Mesothelial cell of epicardium (in vitro differentiated cells): Measurements from ENCODE around the gene PITPNC1. TPM values are rescaled to one million over a fixed set of nuclear protein-coding genes. Genes with fewer than 3 reads are reported as not detected.

Experiments used
- DNase-seq, 2 experiments: peaks; one replicate each; pipeline ENCODE4 v3.0.0; 2021; ENCODE audit warnings: low spot score in 2 of 2; ENCODE audit not compliant: unreplicated experiment in 2 of 2
- H3K27ac Mint-ChIP-seq: 2 replicates; pipeline ENCODE4 v1.8.0; 2021; ENCODE audit warnings: mixed read lengths
- H3K27me3 Mint-ChIP-seq: 2 replicates; pipeline ENCODE4 v1.8.0; 2021; ENCODE audit warnings: low read depth, mixed read lengths
- H3K36me3 Mint-ChIP-seq: 2 replicates; pipeline ENCODE4 v1.8.0; 2021; ENCODE audit warnings: mixed read lengths
- H3K4me1 Mint-ChIP-seq: 2 replicates; pipeline ENCODE4 v1.8.0; 2021; ENCODE audit warnings: mixed read lengths
- H3K4me3 Mint-ChIP-seq: 2 replicates; pipeline ENCODE4 v1.8.0; 2021; ENCODE audit warnings: mild to moderate bottlenecking, moderate library complexity, mixed read lengths
- H3K9me3 Mint-ChIP-seq: 2 replicates; pipeline ENCODE4 v1.8.0; 2021; ENCODE audit warnings: mixed read lengths
- total RNA-seq: library from RNA; stranded (reverse); gene quantifications from 3 replicates; pipeline ENCODE4 v1.2.1, GENCODE V29; 2021
- TF ChIP-seq, protein P1 (sequence below): fragments of 200-600 bp; sonication (generic); IDR thresholded peaks from one replicate; pipeline ENCODE4 v1.5.0; 2021; ENCODE audit warnings: antibody characterized with exemption; ENCODE audit not compliant: unreplicated experiment

The PITPNC1 gene
- total RNA-seq, 1 donor from 2014 or later = 19.9 TPM

GRCh38 chr17:67343237-67343636, 33.8 kb upstream of the PITPNC1 start:
- Mint-ChIP-seq H3K36me3 (peaks cover 55% of the 10 kb centered on the region), H3K27ac (no peak overlapping the region), H3K9me3 (no peaks in the 10 kb centered on the region)

GRCh38 chr17:67347826-67348225, 29.3 kb upstream of the PITPNC1 start:
- H3K36me3 Mint-ChIP-seq = peaks cover 63% of the 10 kb centered on the region
- H3K4me3 Mint-ChIP-seq = no peak overlapping the region
- DNase-seq = no peak
- TF ChIP-seq, protein P1, sequence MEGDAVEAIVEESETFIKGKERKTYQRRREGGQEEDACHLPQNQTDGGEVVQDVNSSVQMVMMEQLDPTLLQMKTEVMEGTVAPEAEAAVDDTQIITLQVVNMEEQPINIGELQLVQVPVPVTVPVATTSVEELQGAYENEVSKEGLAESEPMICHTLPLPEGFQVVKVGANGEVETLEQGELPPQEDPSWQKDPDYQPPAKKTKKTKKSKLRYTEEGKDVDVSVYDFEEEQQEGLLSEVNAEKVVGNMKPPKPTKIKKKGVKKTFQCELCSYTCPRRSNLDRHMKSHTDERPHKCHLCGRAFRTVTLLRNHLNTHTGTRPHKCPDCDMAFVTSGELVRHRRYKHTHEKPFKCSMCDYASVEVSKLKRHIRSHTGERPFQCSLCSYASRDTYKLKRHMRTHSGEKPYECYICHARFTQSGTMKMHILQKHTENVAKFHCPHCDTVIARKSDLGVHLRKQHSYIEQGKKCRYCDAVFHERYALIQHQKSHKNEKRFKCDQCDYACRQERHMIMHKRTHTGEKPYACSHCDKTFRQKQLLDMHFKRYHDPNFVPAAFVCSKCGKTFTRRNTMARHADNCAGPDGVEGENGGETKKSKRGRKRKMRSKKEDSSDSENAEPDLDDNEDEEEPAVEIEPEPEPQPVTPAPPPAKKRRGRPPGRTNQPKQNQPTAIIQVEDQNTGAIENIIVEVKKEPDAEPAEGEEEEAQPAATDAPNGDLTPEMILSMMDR = no peak
- H3K27ac Mint-ChIP-seq = no peak overlapping the region
- no peaks in the 10 kb centered on the region for H3K4me1 Mint-ChIP-seq
- H3K27me3 Mint-ChIP-seq = no peaks in the 10 kb centered on the region
- peaks cover 12% of the 10 kb centered on the region for H3K9me3 Mint-ChIP-seq

More at GRCh38 chr17:67343237-67343636, 33.8 kb upstream of the PITPNC1 start:
- Mint-ChIP-seq H3K27me3 (no peaks in the 10 kb centered on the region), H3K4me3 (no peak overlapping the region), H3K4me1 (no peaks in the 10 kb centered on the region)
- TF ChIP-seq, protein P1 = no peak
- no peak for DNase-seq

- DNase-seq = no peak
- Mint-ChIP-seq H3K27ac (no peak overlapping the region), H3K36me3 (peaks cover 64% of the 10 kb centered on the region), H3K4me3 (no peak overlapping the region), H3K4me1 (no peaks in the 10 kb centered on the region), H3K9me3 (peaks cover 12% of the 10 kb centered on the region), H3K27me3 (no peaks in the 10 kb centered on the region)
- TF ChIP-seq, protein P1 = no peak
Observed at GRCh38 chr17:67349420-67349819, 27.7 kb upstream of the PITPNC1 start.

- H3K9me3 Mint-ChIP-seq = peaks cover 12% of the 10 kb centered on the region
- DNase-seq = no peak
- H3K36me3 Mint-ChIP-seq = peaks cover 54% of the 10 kb centered on the region
- H3K27ac Mint-ChIP-seq = no peak overlapping the region
- TF ChIP-seq, protein P1 = no peak
- no peaks in the 10 kb centered on the region for H3K4me1 Mint-ChIP-seq
- H3K27me3 Mint-ChIP-seq = no peaks in the 10 kb centered on the region
- no peak overlapping the region for H3K4me3 Mint-ChIP-seq
Observed at GRCh38 chr17:67353161-67353560, 23.9 kb upstream of the PITPNC1 start.

- TF ChIP-seq, protein P1 = no peak
- Mint-ChIP-seq H3K36me3 (peaks cover 46% of the 10 kb centered on the region), H3K4me1 (no peaks in the 10 kb centered on the region), H3K9me3 (peaks cover 12% of the 10 kb centered on the region), H3K4me3 (no peak overlapping the region), H3K27ac (no peak overlapping the region), H3K27me3 (no peaks in the 10 kb centered on the region)
- DNase-seq = no peak
Observed at GRCh38 chr17:67353929-67354574, 23.0 kb upstream of the PITPNC1 start.
